Measurements from ENCODE around the gene SASS6.

GRCh38 chr1:100090471-100090870, 42.3 kb downstream of the SASS6 start:
- TF ChIP-seq ZNF8 (CRISPR knock-in tag; IDR thresholded peaks at IDR 0.05) (no peak), CREB5 (CRISPR knock-in tag; IDR thresholded peaks at IDR 0.05; ENCODE audit: low read depth) (no peak), ISL1 (CRISPR knock-in tag; IDR thresholded peaks at IDR 0.05) (no peak), CSDC2 (CRISPR knock-in tag; IDR thresholded peaks at IDR 0.05) (no peak), ZFP30 (CRISPR knock-in tag; IDR thresholded peaks at IDR 0.05) (no peak), ZNF70 (CRISPR knock-in tag; IDR thresholded peaks at IDR 0.05) (no peak), PATZ1 (CRISPR knock-in tag; IDR thresholded peaks at IDR 0.05; ENCODE audit: borderline replicate concordance) (no peak), TCF4 (CRISPR knock-in tag; IDR thresholded peaks at IDR 0.05; ENCODE audit: borderline replicate concordance) (no peak), ARNTL (CRISPR knock-in tag; IDR thresholded peaks at IDR 0.05; ENCODE audit: borderline replicate concordance, low read depth) (no peak), ESRRG (CRISPR knock-in tag; IDR thresholded peaks at IDR 0.05) (no peak), TSHZ2 (CRISPR knock-in tag; IDR thresholded peaks at IDR 0.05) (no peak), RARB (CRISPR knock-in tag; IDR thresholded peaks at IDR 0.05) (no peak), BACH2 (CRISPR knock-in tag; IDR thresholded peaks at IDR 0.05; ENCODE audit: borderline replicate concordance) (no peak)
